Measurements from ENCODE around the gene LIN7B. TPM values are rescaled to one million over a fixed set of nuclear protein-coding genes. Genes with fewer than 3 reads are reported as not detected.

Gene LIN7B
- total and polyA plus RNA-seq, 9 of the 15 experiments (the other 6 are each of a cell fraction or from before 2014, with no cell fraction given), result 0.89 to 15.7 (median 4.0) TPM

DNA sequence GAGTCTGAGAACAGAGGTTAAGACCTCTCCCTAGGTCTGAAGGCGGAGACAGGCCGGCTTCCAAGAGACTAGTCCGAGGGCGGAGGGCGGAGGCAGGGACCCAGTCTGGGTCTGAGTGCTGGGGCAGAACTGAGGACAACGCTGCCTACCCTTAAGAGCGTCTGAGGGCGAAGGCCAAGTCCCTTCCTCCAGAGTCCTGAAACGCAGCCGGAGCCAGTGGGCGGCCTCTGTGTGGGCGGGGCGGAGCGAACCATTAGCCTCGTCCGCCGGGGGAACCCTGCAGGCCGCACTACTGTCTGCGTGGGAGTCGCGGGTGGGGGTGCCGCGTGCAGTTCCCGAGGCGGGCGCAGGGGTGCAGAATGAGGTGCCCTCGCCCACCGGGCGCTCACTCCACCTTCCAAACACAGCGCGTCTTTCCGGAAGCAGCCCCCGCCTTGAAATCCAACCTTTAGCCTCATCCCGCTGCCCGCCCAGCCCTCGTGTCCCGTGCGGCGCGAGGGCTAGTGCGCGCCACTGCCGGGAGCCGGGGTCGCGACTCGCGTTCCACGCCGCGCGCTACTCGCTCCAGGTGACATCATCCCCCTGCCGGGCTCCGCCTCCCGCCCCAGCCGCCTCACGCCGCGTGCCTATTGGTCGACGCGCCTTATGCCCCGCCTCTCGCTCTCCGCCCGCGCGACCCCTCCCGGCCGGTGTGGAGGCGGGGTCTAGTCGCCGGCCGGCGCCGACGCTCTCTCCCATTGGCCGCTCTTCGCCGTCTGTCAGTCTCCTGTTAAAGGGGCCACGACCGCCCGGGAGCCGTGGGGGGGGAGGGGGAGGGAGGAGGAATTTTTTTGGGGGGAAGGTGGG is 4.6 kb downstream of the LIN7B start, which contains the start of gene C19orf73 (continued):
- TF ChIP-seq, protein P1, sequence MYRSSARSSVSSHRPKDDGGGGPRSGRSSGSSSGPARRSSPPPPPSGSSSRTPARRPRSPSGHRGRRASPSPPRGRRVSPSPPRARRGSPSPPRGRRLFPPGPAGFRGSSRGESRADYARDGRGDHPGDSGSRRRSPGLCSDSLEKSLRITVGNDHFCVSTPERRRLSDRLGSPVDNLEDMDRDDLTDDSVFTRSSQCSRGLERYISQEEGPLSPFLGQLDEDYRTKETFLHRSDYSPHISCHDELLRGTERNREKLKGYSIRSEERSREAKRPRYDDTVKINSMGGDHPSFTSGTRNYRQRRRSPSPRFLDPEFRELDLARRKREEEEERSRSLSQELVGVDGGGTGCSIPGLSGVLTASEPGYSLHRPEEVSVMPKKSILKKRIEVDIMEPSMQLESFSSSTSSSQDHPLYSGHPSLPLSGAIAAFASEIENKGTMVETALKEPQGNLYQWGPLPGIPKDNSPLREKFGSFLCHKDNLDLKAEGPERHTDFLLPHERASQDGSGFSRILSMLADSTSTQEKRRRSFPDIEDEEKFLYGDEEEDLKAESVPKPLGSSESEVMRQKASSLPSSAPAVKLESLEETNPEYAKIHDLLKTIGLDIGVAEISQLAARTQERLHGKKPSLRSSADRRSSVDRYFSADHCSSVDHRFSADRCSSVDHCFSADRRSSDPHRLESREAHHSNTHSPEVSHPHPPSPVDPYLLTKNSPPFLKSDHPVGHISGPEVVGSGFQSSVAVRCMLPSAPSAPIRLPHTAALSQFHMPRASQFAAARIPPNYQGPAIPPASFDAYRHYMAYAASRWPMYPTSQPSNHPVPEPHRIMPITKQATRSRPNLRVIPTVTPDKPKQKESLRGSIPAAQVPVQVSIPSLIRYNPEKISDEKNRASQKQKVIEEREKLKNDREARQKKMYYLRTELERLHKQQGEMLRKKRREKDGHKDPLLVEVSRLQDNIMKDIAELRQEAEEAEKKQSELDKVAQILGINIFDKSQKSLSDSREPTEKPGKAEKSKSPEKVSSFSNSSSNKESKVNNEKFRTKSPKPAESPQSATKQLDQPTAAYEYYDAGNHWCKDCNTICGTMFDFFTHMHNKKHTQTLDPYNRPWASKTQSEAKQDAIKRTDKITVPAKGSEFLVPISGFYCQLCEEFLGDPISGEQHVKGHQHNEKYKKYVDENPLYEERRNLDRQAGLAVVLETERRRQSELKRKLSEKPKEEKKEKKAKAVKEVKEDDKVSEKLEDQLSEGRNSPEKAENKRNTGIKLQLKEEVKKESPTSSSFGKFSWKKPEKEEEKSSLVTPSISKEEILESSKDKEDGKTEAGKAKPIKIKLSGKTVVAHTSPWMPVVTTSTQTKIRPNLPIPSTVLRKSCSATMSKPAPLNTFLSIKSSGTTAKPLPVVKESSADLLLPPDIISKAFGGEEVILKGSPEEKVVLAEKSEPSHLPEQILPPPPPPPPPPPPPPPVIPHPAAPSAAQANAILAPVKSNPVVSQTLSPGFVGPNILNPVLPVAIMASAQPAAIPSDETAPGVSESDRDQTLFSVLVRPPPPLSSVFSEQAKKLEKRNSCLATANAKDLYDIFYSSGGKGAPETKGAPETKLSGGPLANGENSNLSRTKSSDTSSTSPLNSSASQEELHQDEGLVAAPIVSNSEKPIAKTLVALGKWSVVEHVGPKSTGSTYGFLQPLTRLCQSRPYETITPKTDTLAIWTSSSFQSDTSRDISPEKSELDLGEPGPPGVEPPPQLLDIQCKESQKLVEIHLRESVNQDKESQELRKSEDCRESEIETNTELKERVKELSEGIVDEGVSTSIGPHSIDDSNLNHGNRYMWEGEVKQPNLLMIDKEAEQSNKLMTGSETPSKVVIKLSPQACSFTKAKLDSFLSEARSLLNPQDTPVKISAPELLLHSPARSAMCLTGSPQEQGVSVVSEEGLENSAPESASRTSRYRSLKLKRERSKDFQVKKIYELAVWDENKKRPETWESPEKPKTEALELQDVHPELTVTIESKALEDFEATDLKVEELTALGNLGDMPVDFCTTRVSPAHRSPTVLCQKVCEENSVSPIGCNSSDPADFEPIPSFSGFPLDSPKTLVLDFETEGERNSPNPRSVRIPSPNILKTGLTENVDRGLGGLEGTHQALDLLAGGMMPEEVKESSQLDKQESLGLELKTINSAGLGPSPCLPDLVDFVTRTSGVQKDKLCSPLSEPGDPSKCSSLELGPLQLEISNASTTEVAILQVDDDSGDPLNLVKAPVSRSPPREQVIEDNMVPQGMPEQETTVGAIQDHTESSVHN (IDR thresholded peaks at IDR 0.05; ENCODE audit: borderline replicate concordance in 1 of 2, low read depth in 1 of 2), result no peak
- TF ChIP-seq YBX1 (IDR thresholded peaks at IDR 0.05), result no peak
- peak; percentile 70 for TF ChIP-seq DPF2 (IDR thresholded peaks at IDR 0.05)
- no peak for TF ChIP-seq RFX5 (IDR thresholded peaks at IDR 0.05; ENCODE audit: low read depth, low read length)
- TF ChIP-seq, protein P2, sequence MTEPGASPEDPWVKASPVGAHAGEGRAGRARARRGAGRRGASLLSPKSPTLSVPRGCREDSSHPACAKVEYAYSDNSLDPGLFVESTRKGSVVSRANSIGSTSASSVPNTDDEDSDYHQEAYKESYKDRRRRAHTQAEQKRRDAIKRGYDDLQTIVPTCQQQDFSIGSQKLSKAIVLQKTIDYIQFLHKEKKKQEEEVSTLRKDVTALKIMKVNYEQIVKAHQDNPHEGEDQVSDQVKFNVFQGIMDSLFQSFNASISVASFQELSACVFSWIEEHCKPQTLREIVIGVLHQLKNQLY (CRISPR knock-in tag; conservative IDR thresholded peaks at IDR 0.05), result no peak
- TF ChIP-seq, protein P3, sequence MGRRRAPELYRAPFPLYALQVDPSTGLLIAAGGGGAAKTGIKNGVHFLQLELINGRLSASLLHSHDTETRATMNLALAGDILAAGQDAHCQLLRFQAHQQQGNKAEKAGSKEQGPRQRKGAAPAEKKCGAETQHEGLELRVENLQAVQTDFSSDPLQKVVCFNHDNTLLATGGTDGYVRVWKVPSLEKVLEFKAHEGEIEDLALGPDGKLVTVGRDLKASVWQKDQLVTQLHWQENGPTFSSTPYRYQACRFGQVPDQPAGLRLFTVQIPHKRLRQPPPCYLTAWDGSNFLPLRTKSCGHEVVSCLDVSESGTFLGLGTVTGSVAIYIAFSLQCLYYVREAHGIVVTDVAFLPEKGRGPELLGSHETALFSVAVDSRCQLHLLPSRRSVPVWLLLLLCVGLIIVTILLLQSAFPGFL (CRISPR knock-in tag; IDR thresholded peaks at IDR 0.05), result peak; percentile 94; the same call in 1 of the 2 replicates
- no peak for TF ChIP-seq ZNF232 (CRISPR knock-in tag; IDR thresholded peaks at IDR 0.05)
- TF ChIP-seq SMARCE1 (IDR thresholded peaks at IDR 0.05), result peak; percentile 55; the same call in 1 of the 2 replicates
- TF ChIP-seq, protein P4, sequence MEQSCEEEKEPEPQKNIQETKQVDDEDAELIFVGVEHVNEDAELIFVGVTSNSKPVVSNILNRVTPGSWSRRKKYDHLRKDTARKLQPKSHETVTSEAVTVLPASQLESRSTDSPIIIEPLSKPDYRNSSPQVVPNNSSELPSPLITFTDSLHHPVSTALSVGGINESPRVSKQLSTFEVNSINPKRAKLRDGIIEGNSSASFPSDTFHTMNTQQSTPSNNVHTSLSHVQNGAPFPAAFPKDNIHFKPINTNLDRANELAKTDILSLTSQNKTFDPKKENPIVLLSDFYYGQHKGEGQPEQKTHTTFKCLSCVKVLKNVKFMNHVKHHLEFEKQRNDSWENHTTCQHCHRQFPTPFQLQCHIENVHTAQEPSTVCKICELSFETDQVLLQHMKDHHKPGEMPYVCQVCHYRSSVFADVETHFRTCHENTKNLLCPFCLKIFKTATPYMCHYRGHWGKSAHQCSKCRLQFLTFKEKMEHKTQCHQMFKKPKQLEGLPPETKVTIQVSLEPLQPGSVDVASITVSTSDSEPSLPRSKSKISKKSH (CRISPR knock-in tag; IDR thresholded peaks at IDR 0.05), result no peak
- no peak for TF ChIP-seq MYBL2 (IDR thresholded peaks at IDR 0.05; ENCODE audit: low read depth)
- no peak for TF ChIP-seq MYBL2 (CRISPR knock-in tag; IDR thresholded peaks at IDR 0.05; ENCODE audit: borderline replicate concordance)
- TF ChIP-seq, protein P5, sequence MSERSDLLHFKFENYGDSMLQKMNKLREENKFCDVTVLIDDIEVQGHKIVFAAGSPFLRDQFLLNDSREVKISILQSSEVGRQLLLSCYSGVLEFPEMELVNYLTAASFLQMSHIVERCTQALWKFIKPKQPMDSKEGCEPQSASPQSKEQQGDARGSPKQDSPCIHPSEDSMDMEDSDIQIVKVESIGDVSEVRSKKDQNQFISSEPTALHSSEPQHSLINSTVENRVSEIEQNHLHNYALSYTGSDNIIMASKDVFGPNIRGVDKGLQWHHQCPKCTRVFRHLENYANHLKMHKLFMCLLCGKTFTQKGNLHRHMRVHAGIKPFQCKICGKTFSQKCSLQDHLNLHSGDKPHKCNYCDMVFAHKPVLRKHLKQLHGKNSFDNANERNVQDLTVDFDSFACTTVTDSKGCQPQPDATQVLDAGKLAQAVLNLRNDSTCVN (CRISPR knock-in tag; IDR thresholded peaks at IDR 0.05), result no peak
- no peak for TF ChIP-seq SPI1 (IDR thresholded peaks at IDR 0.05; ENCODE audit: borderline replicate concordance, low read depth, low read length)
